NCI-H2171 (cell line): ENCODE data around the gene KLF16.
"Not testable (repeated sequence)": the region's sequence is repeated elsewhere in the genome, so short reads cannot be mapped to it uniquely, and the experiment has no call there.

Experiments used
- DNase-seq: peaks from one replicate; lab custom pipeline; 2025; lab: John Stamatoyannopoulos, UW

Gene KLF16

GRCh38 chr19:1884291-1884718, 20.9 kb upstream of the KLF16 start:
- DNase-seq, result no peak

DNA sequence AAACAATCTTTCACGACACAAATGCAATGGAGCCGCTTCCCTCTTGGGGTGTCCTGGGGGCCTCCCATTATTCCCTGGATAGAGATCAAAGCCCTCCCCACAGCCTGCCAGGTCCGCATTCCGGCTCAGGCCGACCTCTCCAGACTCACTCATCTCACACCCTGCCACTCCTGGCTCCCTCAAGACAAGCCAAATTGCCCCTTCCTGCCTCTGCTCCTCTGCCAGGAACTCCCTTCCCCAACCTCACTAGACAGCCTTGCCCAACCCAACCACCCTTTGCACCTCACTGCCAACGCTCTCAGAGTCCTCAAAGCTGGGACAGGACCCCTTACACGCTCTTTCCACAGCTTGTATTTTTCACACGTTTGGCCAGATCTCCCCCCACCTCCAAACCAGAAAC, 20.4 kb upstream of the KLF16 start:
- no peak for DNase-seq

DNA sequence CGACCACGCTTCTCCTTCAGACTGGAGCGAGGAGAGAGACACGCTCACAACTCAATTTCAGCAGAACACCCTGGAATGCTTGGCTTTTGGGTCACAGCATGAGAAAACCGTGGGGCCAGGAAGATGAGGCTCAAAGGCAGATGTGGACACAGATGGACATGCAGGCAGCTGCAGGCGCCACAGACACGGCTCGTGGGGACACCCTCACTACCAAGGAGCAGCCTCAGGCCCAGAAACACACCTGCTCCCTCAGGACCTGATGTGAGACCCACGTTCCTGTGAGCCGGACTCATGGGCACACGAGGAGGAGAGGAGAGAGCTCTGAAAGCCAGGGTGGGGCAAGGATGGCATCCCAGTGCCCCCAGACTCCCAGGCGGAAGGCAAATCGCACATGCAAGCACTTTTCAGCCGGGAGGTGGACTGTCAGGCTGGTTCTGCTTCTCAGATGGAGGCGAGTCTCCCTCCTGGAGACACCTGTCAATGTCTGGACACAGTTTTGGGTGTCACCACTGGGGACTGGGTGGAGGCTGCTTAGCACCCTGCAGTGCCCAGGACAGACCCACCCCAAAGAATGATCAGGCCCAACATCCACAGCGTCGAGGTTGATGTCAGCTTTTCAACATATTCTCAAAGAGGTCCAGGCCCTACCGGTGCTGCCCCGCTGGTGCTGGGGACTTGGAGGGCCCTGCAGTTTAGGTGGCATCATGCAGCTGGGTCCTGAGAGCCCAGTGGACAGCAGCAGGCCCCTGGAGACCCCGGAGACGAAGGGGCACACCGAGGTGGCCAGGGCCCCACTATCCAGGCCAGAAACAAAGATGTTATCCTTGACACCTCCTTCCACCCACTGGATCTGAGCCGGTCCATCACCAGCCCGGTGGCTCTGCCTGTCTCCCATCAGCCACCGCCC, 19.7 kb upstream of the KLF16 start:
- DNase-seq, result no peak

DNA sequence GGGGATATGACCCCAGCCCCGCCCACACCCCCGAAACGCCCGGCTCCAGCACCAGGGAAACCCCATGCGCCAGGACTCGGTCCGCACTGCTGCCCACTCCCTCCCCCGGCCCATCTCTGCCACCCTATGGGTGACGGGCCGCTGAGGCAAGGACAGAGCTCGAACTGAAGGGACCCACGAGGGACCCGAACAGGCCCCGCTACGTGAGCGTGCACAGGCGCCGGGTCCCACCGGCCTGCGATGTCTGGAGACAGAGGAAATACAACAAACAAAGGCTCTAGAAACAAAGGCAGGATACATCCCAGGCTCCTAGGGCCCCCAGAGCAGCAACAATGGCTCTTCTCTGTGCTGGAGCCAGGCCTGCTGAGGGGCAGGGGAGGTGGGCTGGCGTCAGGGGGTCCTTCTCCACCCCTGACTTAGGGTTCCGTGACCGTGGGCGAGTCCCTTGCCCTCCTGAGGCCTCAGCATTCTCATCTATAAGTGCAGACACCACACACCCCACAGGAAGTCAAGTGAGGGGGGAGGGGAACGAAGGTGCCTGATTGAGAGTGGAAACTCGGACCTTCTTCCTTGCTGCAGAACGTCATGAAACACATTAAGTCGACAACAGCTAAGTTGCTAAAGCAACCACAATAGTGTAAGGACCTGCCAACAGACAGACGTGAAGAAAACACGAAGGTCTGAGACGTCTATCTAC, 18.9 kb upstream of the KLF16 start:
- no peak for DNase-seq

GRCh38 chr19:1881393-1882088, 18.2 kb upstream of the KLF16 start:
- DNase-seq, result not testable (repeated sequence)

DNA sequence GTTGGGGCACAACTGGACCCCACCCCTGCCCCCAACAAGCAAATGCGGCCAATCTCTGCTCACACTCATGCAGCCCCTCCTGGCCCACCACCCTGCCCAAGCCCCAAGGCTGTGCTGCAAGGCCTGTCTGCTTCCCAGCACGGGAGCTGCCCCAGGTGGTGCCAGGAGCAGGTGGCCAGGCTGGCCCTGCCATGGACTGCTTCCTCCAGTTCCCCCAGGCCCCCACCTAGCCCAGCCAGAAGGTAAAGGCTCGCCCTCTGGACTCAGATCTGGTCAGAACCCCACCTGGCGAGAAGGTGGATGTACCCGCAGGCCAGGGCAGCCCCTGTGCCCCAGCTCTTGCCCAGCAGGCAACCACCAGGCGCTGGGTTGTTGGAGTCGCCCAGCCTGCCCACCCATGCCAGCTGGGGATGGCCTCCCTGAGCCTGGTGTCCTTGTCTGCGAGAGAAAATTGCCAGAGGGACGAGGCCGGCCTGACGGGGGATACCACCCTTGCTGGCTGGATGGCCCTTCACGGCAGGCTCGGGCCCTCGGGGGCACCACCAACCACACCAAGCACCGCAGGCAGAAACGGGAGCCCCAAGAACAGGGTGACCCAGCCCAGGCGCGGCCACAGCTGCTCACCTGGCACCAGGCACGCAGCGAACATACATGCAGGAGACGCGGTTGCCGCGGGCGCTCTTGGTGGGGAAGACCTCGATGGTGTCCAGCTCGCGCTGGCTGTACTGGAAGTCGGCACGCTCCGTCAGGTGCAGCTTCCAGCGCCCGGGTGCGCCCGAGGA, 17.4 kb upstream of the KLF16 start:
- DNase-seq, result no peak

DNA sequence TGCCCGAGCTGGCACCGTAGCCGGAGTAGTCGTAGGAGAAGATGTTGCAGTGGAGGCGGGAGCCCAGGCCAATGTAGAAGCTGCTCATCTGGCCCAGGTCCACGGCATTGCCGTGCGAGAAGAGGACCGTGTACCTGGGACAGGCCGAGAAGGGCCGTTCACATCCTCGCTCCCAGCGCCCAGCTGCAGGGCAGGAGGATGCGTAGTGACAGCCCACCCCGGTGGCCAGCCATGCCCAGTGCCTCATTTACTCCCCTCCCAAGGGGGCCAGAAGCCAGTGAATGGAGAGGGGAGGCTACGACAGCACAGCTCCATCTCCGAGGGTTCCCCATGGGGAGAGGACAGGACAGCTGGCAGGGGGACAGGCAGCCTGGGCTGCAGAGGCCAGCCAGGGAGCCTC, 16.6 kb upstream of the KLF16 start:
- not testable (repeated sequence) for DNase-seq

GRCh38 chr19:1878583-1878982, 15.2 kb upstream of the KLF16 start:
- DNase-seq, result not testable (repeated sequence)

DNA sequence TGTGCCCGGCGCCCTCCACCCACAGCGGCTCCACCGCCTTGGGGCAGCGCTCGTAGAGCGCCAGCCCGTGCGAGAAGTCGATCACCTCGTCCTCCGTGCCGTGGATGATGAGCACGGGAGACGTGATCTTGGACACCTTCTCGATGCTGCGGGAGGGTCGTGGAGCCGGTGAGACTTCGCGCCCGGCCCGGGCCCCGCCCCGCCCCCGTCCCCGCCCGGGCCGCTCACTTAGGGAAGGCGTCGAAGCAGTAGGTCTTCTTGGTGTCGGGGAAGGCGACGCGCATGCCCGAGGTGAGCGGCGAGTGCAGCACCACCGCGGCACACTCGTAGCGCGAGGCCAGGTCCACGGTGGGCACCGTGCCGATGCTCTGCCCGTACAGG, 13.9 kb upstream of the KLF16 start:
- DNase-seq, result not testable (repeated sequence)

DNA sequence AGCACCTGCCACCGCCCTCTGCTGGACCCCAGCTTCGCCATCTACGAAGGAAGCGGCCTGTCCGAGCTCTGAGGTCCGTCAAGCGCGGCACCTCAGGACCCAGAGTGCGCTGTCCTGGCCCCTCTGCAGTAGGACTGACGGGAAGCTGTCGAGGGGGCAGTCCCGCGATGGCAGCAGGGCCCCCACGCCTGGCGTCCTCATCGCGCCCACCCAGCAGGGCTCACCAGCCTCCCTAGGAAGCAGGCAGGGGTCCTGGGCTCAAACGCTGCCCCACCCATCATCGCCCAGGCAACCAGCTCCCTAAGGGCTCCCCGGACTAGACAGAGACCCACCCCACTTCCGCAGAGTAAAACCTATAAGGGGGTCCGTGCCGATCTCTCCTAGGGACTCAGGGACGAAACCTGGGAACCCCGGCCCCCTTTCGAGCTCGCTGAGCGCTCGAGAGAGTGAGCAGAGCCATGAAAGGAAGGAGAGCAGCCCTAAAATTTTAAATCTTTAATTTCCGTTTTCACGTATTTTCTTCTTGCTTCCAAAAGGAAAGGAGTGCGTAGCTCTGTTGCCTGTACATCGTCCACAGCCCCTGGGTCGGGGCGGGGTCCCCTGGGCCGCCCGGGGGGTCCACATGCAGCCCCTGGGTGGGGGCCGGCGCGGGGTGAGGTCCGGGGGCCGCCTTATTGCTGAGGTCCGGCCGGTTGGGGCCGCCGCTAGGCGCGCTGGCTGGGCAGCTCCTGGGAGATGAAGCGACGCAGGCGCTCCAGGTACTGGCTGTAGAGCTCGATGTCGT, 13.3 kb upstream of the KLF16 start:
- not testable (repeated sequence) for DNase-seq

DNA sequence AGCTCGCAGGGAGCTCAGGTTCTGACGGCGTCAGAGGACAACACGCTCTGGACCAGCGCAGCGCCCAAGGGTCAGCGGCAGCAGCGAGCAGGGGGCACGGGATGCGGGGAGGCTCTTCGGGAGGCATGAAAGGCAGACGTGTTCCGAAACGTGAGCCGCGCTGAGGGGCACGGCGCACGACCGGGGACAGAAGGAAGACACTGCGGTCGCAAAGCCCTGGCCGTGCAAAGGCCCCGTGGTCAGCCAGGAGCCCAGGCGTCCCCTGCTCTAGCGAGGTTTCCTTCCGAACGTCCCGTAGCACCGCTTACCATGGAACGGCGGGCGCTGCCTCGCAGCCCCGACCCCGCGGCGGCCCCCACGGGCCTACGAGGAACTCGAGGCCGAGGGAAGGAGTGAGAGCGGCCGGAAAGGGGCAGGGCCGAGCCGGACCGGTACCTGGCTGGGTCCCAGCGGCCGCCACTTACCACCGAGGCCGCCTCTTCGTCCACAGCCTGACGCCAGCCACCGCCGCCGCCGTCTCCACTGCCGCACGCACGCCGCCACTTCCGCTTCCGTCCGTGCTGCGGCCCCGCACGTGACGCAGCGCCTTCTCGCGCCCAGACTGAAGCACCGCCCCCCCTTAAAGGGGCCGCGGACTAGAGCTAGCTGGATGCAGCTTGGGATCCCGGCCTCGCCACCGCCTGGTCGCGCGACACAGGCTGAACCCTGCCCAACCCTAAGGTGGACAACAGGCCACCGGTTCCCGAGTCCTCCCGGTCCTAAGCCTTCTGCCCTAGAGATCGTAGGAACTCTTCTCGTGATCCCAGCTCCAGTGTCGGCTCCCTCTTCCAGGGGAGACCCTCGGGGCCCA, 12.5 kb upstream of the KLF16 start:
- DNase-seq, result peak; percentile 85

DNA sequence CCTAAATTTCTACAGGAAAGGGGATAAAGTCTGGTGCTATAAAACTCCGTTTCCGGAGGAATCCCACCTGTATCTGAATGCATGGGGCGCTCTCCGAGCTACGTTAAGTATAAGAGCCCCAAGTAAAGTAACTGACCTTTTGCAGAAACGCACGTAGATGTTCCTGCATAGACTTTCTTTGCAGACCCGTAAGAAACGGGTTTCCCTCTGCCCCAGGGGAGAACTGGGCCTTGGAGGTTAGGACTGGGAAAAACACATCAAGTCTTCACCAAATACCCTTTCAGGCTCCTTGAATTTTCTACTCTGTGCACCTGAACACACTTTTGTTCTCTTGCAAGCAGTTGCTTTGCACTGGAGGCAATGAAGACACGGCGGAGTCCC, 11.9 kb upstream of the KLF16 start:
- not testable (repeated sequence) for DNase-seq

DNA sequence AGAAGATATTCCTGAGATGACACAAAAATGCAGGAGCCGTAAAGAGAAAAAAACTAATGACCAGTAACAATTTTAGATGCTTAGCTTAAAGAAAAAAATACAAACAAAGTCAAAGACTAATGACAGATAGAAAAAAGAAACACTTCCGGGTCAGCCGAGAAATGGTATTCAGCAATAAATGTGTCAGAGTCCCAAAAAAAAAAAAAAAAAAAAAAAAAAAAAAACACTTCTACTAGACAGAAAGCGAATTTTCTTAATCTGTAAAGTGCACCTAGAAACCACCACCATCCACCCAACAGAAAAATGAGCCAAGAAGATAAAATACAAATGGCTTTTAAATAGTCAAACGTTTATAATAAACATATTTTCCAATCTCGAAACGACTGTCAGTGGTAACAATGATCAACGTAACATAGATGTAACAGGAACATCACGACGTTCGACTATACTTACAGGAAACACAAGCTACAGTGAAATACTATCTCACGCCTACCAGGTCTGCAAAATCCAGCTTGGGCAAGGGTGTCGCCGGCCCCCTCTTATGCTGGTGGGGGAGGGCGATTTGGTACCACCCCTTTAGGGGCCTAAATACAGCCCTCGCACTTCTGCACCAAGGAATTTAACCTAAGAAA, 11.3 kb upstream of the KLF16 start:
- no peak for DNase-seq

DNA sequence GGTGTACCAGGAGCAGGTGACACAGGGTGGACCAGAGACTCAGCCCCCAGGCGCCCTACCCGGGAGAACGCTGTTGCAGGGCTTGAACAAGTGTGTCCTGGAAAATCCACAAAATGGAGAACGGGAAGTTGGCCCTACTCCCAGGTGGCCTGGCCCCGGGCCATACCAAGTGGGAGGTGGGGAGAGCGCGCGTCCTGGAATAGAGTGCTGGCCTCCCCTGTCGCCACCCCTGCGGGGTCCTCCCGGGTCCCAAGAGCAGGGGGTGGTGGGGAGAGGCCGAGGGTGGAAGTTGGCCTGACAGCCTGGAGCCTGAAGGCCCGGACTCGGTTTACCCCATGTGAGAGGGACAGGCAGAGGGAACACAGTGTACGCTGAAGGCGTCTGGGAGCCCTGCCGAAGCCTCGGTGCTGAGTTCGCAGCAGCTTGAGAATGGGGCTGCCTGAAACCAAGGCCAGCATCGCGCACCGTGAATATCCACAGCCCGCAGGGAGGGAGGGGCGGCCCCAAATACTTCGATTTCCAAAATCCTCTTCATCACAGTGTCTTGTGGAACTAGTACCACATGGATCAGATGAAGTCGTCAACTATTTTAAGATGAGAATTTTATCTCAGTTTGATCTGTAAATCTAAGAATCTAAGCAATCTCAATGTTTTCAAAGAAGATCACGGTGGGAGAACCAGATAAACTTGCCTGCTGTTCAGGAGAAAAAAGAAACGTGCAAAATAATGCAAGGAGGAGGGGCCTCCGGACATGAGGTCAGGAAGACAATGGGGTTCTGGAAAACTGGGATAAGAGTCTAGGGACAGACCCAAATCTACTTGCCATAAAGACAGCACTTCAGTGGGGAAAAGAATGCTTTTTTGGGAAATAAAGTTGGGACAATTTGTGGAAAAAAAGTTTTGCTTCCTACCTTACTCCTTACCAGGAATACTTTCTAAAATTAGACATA, 10.4 kb upstream of the KLF16 start:
- DNase-seq, result no peak

- DNase-seq, result no peak
These were observed 9.6 kb upstream of the KLF16 start for GRCh38 chr19:1872807-1873523.

DNA sequence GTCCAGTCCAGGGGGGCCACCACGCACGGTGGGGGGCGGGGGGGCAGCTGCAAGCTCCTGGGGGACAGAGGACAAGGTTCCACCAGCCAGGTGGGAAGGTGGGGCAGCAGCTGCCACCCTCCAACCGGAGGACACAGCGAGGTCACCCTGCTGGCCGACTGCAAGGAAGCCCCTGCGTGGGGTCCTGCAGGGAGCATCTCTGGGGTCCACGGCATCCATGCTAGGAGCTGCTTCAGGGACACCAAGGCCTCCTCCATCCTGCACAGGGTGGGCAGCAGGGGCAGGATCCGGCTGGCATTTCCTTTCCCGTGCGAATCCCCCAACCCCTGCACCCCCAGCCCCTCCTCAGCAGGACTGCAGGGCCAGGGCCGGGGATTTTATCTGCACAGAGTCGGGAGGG, 8.3 kb upstream of the KLF16 start:
- DNase-seq, result no peak

DNA sequence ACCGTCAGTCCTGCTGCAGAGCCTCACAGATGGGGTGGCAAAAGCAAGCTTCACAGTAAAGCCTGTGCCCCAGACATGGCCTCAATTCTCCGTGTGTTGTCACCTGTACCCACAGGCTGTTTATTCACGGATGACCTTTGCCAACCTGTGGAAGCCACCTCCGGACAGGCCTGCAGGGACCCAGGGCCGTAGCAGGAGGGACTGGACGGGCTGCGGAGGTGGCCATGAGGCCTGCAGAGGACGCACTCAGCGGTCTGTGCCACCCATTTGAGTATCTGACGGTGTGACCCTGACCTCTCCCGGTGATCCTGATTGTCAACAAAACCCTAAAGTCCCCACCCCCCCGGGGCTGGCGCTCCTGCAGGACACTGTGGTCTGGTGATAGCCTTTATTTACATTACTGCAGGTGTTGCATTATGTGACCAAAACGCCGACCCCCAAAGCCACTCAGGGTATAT, 7.8 kb upstream of the KLF16 start:
- no peak for DNase-seq

GRCh38 chr19:1868971-1869370, 5.6 kb upstream of the KLF16 start:
- DNase-seq, result no peak
